ENCODE measurements around the gene PNLIPRP2.

The PNLIPRP2 gene

DNA sequence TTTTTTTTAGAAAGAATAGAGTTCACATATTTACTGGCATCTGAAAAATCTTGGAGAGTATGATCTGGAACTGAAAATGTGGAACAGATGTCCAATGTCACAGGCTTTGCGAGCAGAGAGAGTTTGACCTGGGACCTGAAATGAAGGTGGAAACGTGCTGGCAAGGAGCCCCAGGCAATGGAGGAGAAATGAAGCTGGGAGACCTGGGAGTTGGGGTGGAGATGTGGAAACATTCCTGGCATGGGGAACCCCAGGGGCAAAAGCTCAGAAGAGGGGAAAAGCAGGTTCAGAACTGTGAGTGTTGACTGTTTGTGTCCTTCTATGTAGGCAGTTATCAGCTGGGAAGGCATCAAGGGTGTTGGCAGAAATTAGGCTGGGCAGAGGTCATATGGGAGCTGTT lies 7.3 kb upstream of the PNLIPRP2 start:
- no peak for DNase-seq

DNA sequence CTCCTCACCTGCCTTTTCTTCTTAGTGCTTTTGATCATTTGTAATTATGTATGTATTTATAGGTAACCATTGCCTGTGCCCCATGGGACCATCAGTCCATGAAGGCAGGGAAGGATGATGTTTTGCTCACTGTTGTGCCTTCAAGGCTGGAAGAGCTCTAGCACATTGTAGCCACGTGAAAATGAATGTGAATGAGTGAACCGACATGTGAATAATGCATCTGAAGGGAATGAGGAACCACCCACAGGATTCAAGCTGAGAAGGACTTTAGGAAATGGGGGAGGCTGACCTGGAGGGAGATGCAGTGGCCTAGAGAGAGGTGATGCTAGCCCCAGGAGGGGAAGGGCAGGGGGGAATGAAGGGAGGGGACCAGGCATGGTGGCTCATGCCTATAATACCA lies 6.0 kb upstream of the PNLIPRP2 start:
- no peak for DNase-seq

- DNase-seq = no peak
Measured at GRCh38 chr10:116615199-116615776, 5.5 kb upstream of the PNLIPRP2 start.

DNA sequence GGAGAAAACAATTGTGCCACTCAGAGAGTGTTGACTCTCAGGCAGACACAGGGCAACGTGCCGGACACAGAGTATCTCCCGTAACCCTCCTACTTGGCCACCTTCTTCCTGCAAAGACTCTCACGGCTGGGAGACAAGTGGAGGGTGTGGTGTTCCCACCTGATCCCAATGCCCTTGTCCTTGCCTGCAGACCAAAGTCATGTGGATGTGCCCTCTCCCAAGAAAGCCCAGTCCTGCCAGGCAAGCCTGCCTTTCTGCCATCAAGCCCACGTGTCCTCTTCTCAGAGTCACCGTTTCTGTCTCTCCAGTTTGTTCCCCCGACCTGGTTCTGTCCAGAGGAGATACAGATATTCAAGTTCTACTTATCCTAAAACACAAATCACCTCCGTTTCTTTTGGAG lies 723 bp downstream of the PNLIPRP2 start:
- DNase-seq = no peak

DNA sequence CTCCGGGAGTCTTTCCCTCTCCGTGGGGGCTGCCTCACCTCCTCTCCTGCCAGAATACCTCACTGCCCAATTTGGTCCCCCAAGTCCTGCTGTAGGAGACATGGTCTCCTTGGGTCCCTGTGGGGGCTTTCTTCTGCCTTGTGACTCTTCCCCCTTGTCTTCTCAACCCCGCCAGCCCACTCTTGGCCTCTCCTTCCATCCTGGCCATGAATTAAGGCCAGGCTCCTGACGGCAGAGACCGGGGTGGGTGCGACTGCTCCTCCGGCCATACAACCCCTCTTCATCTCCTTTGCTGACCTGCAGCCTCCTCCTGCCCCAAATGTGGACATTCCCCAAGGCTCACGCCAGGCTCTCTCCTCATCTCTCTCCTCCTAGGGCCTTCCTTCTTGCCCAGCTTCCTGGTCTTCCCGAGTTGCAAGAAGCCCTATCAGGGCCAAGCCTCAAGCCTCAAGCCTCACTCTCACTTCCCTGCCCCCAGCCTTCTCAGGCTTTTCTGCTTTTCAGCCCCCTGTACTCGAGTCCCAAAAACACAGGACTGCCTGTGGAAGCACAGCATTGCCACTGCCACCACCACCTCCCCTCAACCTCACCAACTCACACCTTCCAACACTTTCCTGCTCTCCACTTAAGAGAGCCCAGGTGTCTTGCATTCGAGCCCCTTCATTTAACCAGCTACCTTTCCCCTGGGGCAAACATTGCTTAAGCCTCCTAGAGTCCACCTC lies 1.3 kb downstream of the PNLIPRP2 start:
- DNase-seq = no peak

- DNase-seq = no peak
Measured at GRCh38 chr10:116625845-116626244, 5.1 kb downstream of the PNLIPRP2 start.

DNA sequence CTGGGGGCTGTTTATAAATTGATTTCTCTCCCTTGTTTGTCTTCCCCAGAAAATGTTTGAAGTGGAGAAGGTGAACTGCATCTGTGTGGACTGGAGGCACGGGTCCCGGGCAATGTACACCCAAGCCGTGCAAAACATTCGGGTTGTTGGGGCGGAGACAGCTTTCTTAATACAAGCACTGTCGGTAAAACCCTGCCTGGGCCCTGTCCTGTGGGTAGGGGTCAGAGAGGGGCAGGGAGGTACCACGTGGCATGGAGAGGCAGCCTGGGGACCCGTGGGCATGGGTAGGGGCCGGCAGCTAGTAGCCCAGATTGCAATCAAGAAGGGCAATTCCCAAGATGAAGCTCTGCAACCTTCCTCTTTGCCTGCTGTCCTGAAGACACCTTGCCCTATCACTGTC lies 6.1 kb downstream of the PNLIPRP2 start:
- DNase-seq = no peak

- DNase-seq = no peak
Measured at GRCh38 chr10:116627386-116627933, 6.7 kb downstream of the PNLIPRP2 start.

DNA sequence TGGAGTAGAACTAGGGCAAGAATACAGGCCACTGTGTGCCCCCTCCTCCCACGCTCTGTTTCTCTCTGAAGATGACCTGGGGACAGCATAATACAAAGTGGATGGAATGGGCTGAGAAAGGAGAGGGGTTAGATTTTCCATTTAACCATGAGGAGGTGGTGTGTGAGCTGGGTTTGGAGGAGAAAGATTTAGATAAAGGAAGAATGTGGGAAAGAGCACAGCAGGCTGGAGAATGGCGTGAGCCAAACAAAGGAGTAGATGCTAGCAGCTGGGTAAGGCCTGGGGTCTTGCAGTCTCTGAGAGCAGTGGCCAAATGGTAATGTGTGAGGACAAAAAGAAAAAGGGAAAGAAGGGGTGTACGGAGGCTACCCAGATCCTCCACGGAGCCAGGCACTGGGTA lies 8.6 kb downstream of the PNLIPRP2 start:
- no peak for DNase-seq

DNA sequence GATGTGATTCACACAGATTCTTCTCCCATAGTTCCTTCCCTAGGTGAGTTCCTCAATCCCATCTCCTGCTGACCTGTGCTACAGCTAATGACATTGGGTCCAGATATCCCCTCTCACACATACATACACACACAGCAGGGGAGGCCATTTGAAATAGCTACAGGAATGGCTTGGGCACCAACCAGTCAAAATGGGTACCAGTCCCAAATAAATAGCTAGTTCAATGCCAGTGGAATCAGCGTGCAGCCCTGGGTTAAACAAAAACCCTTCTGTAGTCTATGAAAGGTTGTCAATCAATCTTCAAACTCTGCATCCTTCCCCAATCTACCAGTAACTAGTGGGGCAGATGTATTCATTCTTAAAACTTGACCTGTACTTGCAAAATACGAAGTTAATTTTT lies 9.3 kb downstream of the PNLIPRP2 start:
- DNase-seq = no peak

- no peak for DNase-seq
Measured at GRCh38 chr10:116631871-116632295, 11.1 kb downstream of the PNLIPRP2 start.

- DNase-seq = no peak
Measured at GRCh38 chr10:116632596-116633215, 12.0 kb downstream of the PNLIPRP2 start.

DNA sequence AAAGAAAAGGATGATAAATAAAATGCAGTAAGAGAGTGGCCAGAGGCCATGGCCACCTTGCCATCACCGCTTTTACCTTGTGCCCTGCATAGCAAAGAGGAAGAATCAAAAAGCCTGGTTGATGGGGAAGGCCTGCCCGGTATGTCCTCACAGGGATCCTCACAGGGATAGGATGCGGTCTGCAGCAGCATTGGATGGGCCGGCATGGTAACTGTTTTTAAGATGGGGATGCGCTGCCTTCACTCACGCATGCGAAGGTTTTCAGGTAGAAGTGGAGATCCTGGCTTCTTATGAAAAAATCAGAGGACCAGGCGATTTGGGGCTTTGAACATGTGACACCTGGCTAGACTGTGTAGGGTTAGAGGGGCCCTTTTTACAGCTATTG lies 12.5 kb downstream of the PNLIPRP2 start:
- no peak for DNase-seq

GRCh38 chr10:116634126-116634975 lies 13.6 kb downstream of the PNLIPRP2 start:
- DNase-seq = no peak

- no peak for DNase-seq
Measured at GRCh38 chr10:116636385-116636784, 15.6 kb downstream of the PNLIPRP2 start.

DNA sequence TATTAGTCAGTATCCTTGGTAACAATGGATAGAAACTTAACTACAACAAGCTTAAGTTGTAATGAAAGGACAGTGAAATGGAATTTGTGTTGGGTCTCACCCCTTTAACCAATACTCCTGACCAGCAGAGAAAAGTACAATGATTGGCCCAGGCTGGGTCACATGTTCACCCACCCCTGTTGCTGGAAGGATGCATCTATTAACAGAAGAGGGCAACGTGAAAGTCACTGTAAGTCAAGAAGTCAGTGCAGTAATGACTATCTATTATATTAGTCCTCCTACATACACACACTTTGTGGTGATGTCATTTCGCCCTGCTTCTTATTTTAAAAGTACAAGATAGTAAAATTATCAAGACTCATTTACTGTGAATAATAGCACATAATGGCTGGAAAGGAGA lies 16.2 kb downstream of the PNLIPRP2 start:
- DNase-seq = no peak

- no peak for DNase-seq
Measured at GRCh38 chr10:116637830-116638229, 17.1 kb downstream of the PNLIPRP2 start.

DNA sequence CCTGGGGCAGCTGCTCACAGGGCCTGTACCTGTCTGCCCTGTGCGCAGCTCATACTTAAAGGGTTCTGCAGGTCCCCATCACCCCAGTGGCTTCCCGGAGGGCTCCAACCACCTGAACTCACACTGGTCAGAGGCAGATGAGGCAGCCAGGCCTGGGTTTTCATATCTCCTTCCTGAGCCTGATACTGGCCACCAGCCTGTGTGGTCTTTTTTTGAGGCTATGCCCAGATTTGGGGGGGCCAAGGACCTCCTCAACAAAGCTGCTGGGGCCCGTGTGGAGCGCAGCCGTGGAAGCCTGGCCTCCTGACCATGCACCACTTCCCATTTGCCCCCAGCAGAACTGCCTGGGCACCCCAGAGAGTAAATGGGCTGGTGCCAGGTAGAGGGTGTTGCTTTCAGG lies 25.7 kb downstream of the PNLIPRP2 start:
- no peak for DNase-seq

DNA sequence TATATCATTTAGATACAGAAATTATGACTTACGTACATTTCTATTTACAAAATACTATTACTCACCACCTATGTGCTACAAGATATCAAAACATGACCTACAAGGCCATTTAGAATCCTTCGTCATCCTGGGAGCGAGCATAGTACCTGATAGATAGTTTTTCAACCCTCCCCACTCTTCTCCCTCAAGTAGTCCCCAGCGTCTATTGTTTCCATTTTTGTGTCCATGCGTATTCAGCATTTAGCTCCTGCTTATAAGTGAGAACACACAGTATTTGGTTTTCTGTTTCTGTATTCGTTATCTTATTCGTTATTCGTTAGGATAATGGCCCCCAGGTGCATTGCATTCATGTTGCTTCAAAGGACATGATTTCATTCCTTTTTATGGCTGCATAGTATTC lies 28.1 kb downstream of the PNLIPRP2 start:
- DNase-seq = no peak

- no peak for DNase-seq
Measured at GRCh38 chr10:116653885-116654284, 33.1 kb downstream of the PNLIPRP2 start.

GRCh38 chr10:116654816-116655215 lies 34.1 kb downstream of the PNLIPRP2 start:
- no peak for DNase-seq

DNA sequence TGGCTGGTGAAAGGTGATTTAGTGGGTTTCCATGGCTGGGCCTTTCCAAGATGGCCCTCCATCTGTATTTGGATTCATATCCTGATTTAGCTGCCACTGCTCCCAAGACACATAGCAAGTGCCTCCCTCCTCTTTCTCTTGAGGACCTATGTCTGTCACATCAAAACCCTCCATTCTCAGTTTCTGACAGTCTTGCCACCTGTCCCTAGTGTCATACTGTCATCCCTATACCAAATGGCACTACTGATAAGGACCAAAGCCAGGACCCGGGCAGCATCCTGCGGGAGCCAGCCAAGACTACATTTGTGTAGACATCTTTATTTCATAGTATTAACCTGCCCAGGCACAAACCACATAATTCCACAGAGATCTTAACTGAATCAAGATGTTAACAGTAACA lies 34.8 kb downstream of the PNLIPRP2 start:
- no peak for DNase-seq

DNA sequence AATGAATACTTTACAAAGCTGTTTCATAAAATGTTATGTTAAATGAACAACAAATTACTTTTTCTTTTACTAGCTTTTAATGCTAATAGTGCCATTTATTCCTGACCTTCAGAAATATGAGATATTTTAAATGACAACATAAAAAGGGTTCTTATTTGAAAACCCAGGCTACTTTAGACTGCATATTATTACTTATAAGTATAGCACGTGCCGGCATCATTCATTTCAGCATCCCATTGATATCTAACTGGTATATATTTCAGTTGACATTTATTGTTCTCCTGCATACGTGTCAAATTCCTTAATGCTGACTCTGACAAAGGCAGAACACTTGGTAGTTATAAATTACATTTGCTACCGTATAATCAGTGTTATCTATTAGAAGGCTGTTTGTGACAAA lies 35.3 kb downstream of the PNLIPRP2 start:
- DNase-seq = no peak

Data from fibroblast of skin of scalp (primary cell).